ENCODE results near the gene PLPPR1. TPM values are rescaled to one million over a fixed set of nuclear protein-coding genes. Genes with fewer than 3 reads are reported as not detected.

Gene PLPPR1
- total RNA-seq, 1 experiment from 2014 or later, result not detected

- no peaks in the 10 kb centered on the region for H3K36me3 Mint-ChIP-seq (ENCODE audit: insufficient read depth, unreplicated experiment)
- TF ChIP-seq CTCF (IDR thresholded peaks at IDR 0.05; ENCODE audit: unreplicated experiment), result no peak
- BruUV-seq (replicated peaks), result no TSS peak
- H3K27ac Mint-ChIP-seq (ENCODE audit: unreplicated experiment), result no peak overlapping the region
- no peak overlapping the region for H3K4me3 Mint-ChIP-seq (ENCODE audit: low read depth, unreplicated experiment)
- no peaks in the 10 kb centered on the region for H3K9me3 Mint-ChIP-seq (ENCODE audit: low read depth, unreplicated experiment)
- peaks cover 14% of the 10 kb centered on the region for H3K27me3 Mint-ChIP-seq (ENCODE audit: unreplicated experiment)
- intact Hi-C loops (cut with micrococcal nuclease; ENCODE audit: unreplicated experiment), result no loop called here
- no peaks in the 10 kb centered on the region for H3K4me1 Mint-ChIP-seq (ENCODE audit: low read depth, unreplicated experiment)
- CTCF ChIA-PET, result no interaction called here
- DNase-seq, result no peak
Observed at GRCh38 chr9:101083448-101084202, 55.1 kb downstream of the PLPPR1 start.

GRCh38 chr9:101087426-101087825, 58.9 kb downstream of the PLPPR1 start:
- Mint-ChIP-seq H3K27me3 (ENCODE audit: unreplicated experiment) (peaks cover 20% of the 10 kb centered on the region), H3K9me3 (ENCODE audit: low read depth, unreplicated experiment) (no peaks in the 10 kb centered on the region), H3K4me3 (ENCODE audit: low read depth, unreplicated experiment) (no peak overlapping the region), H3K36me3 (ENCODE audit: insufficient read depth, unreplicated experiment) (no peaks in the 10 kb centered on the region), H3K27ac (ENCODE audit: unreplicated experiment) (no peak overlapping the region), H3K4me1 (ENCODE audit: low read depth, unreplicated experiment) (no peaks in the 10 kb centered on the region)
- no peak for DNase-seq
- CTCF ChIA-PET, result no interaction called here
- no peak for TF ChIP-seq CTCF (IDR thresholded peaks at IDR 0.05; ENCODE audit: unreplicated experiment)
- intact Hi-C loops (cut with micrococcal nuclease; ENCODE audit: unreplicated experiment), result no loop called here
- no TSS peak for BruUV-seq (replicated peaks)

GRCh38 chr9:101092922-101093321, 64.4 kb downstream of the PLPPR1 start:
- no peaks in the 10 kb centered on the region for H3K9me3 Mint-ChIP-seq (ENCODE audit: low read depth, unreplicated experiment)
- intact Hi-C loops (cut with micrococcal nuclease; ENCODE audit: unreplicated experiment), result no loop called here
- H3K4me3 Mint-ChIP-seq (ENCODE audit: low read depth, unreplicated experiment), result no peak overlapping the region
- CTCF ChIA-PET, result no interaction called here
- no peak for DNase-seq
- no peak for TF ChIP-seq CTCF (IDR thresholded peaks at IDR 0.05; ENCODE audit: unreplicated experiment)
- BruUV-seq (replicated peaks), result no TSS peak
- H3K4me1 Mint-ChIP-seq (ENCODE audit: low read depth, unreplicated experiment), result peaks cover 9% of the 10 kb centered on the region
- peaks cover 32% of the 10 kb centered on the region for H3K27me3 Mint-ChIP-seq (ENCODE audit: unreplicated experiment)
- no peaks in the 10 kb centered on the region for H3K36me3 Mint-ChIP-seq (ENCODE audit: insufficient read depth, unreplicated experiment)
- H3K27ac Mint-ChIP-seq (ENCODE audit: unreplicated experiment), result no peak overlapping the region

- no peaks in the 10 kb centered on the region for H3K9me3 Mint-ChIP-seq (ENCODE audit: low read depth, unreplicated experiment)
- no peaks in the 10 kb centered on the region for H3K36me3 Mint-ChIP-seq (ENCODE audit: insufficient read depth, unreplicated experiment)
- H3K4me3 Mint-ChIP-seq (ENCODE audit: low read depth, unreplicated experiment), result no peak overlapping the region
- intact Hi-C loops (cut with micrococcal nuclease; ENCODE audit: unreplicated experiment), result no loop called here
- no peak overlapping the region for H3K27ac Mint-ChIP-seq (ENCODE audit: unreplicated experiment)
- H3K27me3 Mint-ChIP-seq (ENCODE audit: unreplicated experiment), result peaks cover 39% of the 10 kb centered on the region
- DNase-seq, result no peak
- CTCF ChIA-PET, result no interaction called here
- H3K4me1 Mint-ChIP-seq (ENCODE audit: low read depth, unreplicated experiment), result peaks cover 9% of the 10 kb centered on the region
- TF ChIP-seq CTCF (IDR thresholded peaks at IDR 0.05; ENCODE audit: unreplicated experiment), result no peak
- BruUV-seq (replicated peaks), result no TSS peak
Observed at GRCh38 chr9:101093620-101094019, 65.1 kb downstream of the PLPPR1 start.
